GM04504 (cell line): ENCODE results near the gene CLIP4.
"Not testable (repeated sequence)": the region's sequence is repeated elsewhere in the genome, so short reads cannot be mapped to it uniquely, and the experiment has no call there.

ENCODE experiments used
- DNase-seq: peaks from one replicate; pipeline ENCODE4 v3.0.0-alpha.2; 2012; ENCODE audit warnings: low read depth

Gene CLIP4, protein sequence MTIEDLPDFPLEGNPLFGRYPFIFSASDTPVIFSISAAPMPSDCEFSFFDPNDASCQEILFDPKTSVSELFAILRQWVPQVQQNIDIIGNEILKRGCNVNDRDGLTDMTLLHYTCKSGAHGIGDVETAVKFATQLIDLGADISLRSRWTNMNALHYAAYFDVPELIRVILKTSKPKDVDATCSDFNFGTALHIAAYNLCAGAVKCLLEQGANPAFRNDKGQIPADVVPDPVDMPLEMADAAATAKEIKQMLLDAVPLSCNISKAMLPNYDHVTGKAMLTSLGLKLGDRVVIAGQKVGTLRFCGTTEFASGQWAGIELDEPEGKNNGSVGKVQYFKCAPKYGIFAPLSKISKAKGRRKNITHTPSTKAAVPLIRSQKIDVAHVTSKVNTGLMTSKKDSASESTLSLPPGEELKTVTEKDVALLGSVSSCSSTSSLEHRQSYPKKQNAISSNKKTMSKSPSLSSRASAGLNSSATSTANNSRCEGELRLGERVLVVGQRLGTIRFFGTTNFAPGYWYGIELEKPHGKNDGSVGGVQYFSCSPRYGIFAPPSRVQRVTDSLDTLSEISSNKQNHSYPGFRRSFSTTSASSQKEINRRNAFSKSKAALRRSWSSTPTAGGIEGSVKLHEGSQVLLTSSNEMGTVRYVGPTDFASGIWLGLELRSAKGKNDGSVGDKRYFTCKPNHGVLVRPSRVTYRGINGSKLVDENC

DNA sequence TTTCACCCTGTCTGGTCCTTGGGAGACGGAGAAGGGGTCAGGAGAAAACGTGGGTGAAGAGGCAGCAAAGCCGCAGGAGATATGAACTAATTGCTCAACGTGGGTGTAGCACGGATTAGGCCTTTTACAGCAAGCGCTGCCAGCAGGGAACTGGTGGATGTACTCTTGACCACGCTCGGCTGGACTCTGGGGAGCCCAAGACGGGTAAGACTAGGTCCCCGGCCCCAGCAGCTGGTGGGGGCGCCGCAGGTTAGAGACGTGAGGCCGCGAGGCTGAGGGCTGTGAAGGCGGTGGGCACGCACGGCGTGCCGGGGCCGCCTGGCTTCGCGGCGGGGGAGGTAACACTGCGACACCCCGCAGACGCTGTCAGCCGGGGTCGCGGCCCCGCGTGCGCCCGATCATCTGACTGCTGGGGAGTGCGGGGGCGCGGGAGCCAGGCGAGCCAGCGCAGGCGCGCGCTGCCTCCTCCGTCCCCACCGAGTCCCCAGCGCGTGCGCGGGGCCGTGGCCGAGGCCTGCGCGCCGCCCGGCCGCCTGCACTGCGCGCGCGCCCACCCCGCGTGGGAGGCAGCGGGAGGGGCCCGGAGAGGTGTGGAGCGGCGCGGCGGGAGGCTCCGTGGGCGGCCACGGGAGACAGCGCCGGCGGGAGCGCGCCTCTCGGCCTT, at the start of gene CLIP4:
TSS of gene CLIP4 (plus strand) at position 470 of the 664 bp plus-strand sequence. CDS start 5,974 bp downstream, outside the sequence.
- DNase-seq = no peak

DNA sequence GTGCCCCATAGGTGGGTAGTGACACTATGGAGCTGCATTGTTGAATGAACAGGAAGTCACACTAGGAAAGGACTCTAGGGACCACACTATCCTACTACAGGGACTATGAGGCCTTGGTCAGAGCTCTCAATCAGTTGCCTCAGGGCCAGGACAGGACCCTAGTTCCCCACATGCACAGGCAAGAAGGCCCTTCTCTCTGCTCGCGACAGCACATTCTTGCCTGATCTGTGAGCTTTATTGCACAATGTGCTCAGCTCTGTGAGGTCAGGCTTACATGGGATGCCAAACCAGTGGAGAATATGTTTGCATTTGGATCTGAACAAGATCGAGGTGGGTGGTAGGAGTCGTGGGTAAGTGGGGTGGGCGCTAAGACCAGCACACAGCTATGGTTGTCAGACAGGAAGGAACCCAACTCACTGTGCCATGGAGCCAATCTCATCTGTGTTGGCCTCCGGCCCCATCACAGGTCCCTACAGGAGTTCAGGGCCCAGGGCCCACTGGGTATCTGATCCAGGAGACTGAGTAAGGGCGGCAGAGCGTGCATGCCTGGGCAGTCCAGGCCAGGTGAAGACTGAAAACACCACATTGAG, 48.8 kb upstream of the CLIP4 start:
- DNase-seq = no peak

DNA sequence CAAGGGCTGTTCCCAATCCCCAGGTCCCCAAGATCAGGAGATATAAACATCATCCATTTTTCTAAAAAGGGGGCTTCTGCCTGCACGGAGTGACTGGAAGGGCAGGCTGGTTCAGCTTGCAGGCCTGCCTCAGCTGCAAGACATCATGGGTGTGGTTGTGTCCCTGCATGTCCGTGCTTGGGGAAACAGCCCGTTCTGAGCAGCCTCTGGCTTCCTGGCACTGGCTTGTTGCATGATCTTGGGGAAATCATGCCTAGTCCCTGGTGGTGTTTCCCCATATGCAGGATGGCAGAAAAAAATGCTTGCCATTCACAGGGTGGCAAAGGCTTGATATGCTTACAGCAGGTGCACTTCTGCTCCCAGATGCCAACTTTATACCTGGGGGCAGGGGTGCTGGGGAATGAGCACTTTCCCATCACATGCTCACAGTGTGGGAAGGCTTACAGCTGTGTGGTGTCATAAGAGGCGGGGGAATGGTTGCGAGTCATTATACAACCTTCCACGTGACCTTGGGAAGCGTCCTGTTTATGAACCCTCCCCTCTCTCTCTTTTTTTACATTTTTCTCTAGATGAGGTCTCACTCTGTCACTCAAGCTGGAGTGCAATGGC, 48.1 kb upstream of the CLIP4 start:
- DNase-seq = no peak

DNA sequence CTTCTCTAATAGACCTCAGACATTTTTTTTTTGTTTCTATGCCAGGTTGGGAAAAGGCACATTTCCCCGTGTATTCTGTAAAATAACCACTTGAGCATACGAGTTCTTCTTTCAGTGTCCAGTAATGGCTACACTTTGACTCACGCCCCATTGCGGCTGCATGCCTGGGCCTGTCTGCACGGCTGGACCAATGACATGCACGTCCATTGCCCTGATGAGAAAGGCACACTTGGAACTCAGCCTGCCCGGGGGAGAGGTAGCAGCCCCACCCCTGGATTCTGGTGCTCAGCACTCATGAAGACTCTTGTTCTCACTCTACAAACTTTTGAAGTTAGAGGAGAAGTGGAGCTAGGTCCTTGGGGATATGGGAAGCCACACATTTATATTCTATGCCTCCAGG, 46.7 kb upstream of the CLIP4 start:
- DNase-seq = no peak

DNA sequence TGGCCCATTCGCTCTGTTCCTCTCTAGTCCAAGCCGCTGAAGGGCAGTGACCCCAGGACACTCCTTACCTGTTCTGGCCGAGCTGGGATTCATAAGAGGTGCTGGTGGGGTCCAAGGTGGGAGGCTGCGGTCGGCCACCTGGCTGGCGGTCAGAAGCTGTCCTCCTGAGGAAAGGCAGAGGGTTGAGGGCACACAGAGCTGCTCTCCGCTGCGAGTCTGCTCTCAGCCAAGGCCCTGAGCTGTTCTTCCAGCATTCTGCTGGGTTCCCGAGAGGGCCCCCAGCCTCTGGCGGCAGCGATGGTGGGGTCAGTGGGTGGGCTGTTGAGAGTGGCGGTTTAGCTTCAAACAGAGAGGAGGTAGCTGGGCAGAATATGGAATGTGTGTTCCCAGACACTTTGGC, 44.7 kb upstream of the CLIP4 start:
- DNase-seq = no peak

DNA sequence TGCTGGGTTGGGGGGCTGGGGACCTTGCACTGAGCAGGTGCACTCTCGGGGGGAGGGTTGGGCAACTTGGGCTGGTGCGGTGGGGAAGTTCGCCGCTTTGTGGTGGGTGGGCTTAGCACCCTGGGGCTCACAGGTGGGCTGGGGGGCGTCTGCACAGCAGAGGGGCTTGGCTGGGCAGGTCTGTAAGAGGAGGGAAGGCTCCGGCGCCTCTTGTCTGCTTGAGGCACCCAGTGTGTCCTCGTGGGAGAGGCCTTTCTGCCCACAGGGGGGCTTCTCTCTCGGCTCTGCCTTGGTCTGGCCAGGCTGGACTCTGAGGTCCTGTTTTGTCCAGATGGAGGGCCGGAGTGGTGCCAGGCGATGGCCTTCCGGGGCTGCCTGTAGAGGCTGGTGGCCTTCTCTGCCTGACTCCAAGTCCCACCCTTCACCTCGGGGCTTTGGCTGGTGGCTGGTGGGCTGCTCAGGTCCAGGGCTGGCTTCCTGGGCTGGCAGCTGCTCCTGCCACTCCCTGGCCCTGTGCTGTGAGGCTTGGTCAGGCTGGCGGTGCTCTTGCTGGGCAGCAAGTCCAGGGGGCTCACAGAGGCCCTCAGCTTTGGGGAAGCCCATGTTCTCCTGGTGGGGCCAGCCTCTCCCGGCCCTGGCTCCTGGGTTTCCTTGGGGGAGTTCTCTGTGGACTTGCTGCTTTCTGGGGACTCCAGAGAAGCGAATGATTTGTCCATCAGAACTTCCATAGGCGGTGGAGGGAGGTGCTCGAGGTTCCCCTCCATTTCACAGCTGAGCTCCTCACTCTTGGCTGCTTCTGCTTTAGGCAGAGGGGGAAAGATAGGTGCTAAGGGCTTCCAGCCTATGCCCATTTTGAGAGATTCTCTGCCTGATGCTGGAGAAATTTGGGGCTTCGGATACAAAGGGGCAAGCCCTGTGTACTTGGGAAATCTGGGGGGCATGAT, 43.9 kb upstream of the CLIP4 start:
- DNase-seq = no peak

DNA sequence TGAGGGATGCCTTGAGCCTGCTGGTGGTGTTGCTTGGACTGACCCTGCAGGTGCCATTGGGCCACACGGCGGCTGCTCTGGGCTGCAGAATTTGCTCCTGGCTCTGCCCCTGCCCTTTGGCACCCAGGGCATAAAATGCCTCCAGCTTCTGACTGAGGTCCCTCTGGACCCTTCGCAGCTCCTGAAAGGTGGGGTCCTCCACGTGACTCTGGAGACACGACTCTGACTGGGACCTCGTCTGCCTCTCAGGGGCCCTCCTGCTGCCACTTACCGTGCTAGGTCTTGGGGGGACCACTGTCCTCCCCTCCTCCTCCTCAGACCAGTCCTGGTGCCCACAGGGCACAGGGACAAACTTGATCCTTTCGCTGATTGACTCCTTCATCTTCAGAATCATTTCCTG, 43.0 kb upstream of the CLIP4 start:
- DNase-seq = no peak

DNA sequence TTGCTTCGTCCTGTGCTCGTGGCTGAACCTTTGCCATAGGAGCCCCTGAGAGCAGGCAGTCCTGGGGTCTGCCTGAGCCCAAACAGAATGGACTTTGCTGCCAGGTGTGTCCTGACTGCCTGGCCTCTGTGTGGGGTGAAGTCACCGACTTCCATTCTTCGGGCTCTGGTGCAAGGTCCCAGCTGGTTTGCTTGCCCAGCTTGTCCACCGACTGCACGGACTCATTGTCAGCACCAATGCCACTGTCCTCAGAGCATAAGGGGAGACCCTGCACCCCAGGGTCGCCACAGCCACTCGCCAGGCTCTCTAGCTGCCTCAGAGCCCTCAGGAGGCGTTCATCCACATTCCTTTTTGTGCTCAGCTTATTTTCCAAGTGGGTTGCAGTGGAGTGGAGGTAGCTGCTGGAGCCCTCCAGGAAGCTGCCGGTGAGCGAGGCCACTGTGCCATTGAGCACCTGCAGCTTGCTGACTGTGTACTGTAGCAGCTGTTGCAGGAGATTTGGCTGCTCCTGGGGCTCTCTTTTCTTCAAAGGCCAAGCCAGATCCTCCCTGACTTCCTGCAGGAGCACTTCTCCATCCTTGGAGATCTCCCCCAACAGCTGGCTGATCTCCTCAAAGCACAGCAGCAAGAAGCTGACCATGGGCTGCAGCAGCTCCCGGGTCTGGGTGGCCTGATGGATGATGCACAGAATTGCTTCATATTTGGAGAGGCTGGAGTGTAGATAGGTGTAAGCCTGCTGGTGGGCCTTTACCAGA, 42.1 kb upstream of the CLIP4 start:
- no peak for DNase-seq

DNA sequence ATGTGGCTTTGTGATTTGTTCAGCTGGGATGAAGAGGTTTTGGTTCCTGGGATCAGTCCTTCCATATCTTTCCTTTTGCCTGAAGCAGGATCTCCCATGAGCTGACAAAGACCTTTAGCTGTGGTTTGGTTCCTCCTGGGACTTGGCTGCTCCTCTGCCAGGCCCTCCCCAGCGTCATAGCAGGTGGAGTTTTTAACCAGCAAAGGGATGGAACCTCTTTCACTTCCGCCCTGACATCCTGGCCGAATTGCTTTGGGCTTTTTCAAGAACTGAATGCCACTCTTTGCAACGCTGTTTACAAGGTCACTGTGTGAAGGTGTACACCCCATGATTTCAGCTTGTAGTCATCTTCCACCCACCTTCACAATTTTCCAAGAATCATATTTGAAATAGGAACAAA, 41.3 kb upstream of the CLIP4 start:
- no peak for DNase-seq

DNA sequence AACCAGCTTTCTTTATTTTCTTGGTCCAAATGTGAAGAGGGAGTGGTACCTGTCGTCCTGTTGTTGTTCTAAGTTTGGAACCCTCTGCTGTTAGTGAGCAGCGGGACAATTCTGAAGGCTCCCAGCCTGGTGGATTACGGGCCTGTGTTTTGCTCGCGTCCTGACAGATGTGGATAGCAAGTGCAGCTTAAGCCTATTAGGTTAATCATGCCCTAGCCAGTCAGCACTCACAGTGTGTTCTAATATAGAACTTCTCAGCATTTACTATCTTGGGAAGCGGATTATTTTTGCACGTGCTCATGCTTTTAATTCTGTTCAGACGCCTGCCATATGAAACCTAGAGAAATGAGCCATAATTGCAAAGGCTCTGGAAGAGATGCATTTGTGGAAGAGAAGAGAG, 40.8 kb upstream of the CLIP4 start, which contains the start of gene PCARE:
TSS of gene PCARE (minus strand) at position 113 of the 400 bp plus-strand sequence. CDS start 262 bp downstream, outside the sequence.
- no peak for DNase-seq

DNA sequence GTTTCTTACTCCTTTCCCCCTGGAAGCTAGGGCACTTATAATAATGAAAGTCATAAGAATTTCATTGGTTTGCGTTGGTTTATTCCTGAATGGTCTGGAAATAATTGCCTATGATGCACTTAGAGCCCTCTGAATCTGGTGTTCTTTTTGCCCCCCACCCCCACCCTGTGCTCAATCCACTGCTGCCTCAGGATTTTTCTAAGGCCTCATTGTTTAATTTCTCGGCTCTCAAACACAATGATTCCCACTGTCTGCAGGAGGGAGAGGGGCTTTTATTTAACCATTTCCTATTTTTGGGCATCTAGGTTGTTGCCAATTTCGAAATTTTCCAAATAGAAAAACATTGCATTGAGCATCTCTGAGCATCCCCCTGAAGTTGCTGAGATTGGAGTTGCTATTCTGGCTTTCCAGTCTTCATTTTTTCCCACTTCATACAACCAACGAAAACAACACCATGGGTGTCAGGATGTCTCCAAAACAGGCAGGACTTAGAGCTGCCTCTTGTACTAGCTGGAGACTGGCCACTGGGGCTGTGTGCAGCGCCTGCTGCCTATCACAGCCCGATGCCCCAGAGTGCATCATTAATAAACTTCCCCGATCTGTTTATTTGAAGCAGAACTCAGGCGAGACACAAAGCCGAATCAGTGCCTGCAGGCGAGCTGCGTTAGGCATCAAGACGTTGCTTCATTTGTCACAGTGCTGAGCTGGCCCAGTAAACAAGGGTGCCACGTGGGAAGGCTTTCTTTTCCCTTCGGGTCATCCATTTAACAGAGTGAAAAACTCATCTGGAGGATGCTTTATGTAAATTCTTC, 39.1 kb upstream of the CLIP4 start:
- DNase-seq = no peak

DNA sequence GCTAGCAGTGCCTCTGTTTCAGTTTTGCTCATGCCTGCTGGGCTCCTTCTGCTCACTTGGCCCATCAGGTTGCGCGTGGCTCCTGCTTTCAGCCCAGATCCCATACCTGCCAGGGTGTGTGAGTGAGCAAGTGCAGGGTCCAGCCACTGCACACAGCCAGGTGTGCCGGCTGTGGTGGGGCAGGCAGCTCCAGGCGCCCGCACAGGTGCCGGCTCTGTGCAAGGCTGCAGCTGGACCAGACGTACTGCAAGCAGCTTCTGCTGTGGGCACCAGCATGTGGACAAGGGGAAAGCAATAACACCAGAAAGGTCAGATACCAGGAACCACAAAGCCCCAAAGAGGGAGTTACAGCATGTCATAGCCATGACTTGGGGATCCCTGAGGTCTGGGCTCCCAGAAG, 35.3 kb upstream of the CLIP4 start:
- DNase-seq = no peak

DNA sequence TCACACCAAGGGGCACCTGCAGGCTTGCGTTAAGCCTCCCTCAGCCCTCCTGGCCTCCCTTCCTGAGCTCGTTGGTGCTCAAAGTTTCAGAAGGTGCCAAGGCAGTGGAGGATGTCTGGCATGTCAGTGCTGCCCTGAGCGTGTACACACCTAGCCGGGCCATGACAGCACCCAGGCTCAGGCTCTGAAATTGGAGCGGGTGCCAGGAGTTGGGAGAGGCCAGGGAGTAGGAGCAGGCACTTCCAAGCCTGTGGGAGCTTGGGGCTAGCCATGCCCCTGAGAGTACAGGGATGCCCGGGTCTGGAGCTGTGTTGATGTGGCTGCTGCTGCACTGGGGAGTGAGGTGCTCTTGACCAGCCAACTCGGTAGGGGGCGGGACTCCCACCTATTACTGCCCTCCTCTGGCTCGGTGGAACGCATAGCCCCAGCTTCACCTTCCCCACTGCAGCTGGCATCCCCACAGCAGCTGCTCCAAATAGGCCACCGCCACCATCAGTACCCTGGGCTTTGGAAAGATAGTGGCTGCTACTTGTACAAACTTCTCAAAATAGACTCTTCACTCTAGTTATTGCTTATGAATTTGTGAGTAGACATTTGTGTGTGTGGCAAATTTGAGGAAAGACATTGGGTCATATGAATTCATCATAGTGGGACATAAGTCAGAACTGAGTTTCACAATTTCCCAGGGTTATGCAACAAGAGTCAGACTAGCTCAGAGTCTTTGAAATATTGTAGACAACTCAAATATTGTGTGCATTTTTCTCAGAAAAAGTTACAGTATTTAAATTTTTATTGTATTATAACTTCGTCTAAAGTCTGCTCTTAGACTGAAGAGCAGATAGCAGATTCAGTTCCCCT, 34.1 kb upstream of the CLIP4 start:
- no peak for DNase-seq

DNA sequence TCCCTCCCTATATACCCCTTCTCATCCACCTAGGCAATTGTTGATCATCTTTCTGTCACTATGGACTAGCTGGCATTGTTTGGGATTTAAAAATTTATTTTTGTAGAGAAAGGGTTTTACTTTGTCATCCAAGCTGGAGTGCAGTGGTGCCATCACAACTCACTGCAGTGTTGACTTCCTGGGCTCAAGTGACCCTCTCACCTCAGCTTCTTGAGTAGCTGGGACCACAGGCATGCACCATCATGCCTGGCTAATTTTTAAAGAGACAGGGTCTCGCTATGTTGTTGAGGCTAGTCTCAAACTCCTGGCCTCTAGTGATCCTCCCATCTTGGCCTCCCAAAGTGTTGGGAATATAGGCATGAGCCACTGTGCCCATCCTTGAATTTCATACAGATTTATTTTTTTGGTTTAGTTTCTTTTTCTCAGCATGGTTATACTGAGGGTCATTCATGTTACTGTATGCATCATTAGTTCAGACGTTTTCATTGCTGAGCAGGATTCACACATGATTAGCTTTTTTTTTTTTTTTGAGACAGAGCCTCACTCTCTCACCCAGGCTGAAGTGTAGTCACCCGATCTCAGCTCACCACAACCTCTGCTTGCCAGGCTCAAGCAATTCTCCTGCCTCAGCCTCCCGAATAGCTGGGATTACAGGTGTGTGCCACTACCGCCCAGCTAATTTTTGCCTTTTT, 32.3 kb upstream of the CLIP4 start:
- no peak for DNase-seq

DNA sequence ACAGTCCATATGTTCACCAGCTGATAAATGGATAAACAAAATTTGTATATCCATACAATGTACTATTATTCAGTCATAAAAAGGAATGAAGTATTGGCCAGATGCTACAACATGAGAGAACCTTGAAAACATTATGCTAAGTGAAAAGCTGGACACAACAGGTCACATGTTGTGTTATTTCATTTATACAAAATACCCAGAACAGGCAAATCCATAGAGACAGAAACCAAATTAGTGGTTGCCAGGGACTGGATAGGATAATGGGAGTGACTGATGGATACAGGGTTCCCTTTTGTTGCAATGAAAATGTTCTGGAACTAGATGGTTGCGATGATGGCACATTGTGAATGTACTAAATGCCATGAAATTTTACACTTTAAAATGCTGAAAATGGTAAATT, 30.7 kb upstream of the CLIP4 start:
- no peak for DNase-seq

DNA sequence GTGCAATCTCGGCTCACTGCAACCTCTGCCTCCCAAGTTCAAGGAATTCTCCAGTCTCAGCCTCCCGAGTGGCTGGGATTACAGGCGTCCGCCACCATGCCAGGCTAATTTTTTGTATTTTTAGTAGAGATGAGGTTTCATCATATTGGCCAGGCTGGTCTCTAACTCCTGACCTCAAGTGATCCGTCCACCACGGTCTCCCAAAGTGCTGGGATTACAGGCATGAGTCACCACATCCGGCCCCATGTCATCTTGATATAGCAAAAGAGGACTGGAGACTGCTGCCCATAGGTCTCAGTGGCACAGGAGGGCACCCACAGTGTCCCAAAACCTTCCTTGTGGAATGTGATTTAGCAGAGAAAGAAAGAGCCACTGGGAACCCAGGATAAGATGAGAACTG, 24.9 kb upstream of the CLIP4 start:
- DNase-seq = not testable (repeated sequence)

DNA sequence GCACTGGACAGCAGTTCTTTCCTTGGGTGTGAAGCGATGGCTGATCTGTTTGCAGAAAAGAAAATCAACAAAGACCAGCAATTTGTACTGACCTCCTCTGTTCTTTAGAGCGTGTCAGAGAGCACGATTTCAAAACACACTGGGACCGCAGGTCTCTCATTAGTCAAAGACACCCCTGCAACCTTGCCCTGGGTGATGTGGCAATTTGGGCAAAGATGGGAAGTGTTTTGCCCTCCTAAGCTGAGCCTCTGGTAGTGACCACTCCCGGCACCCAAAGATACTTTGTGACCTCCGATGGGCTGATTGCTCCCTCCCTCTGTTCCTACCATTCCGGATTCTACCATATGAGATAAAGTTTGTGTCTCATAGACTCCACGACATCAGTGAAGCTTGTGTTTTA, 18.2 kb upstream of the CLIP4 start:
- no peak for DNase-seq

DNA sequence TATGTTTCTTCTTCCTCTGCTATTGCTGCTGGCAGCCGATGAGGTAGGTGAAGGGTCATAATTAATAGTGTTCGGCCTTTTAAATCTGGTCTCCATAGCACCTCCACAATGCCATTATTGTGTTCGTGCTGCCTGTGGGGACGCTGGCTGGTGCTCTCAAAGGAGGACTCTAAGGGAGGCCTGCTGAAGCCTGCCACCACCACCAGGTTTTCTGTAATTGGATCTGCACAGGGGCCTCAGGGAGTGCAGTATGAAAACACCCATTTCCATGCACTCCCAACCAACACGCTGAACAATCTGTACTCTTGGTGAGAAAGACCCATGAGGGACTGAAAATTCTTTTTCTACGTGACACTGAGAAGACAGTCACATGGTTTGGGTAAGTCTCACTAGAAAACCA, 17.6 kb upstream of the CLIP4 start:
- no peak for DNase-seq
